HepG2 (cell line): ENCODE results near the gene MRPL10. TPM values are rescaled to one million over a fixed set of nuclear protein-coding genes. Genes with fewer than 3 reads are reported as not detected.

Source experiments
- FIP1L1 ChIP-seq: fragments of 200-400 bp; formaldehyde crosslinking; IDR thresholded peaks from 2 replicates; pipeline ENCODE4 v1.6.1; 2018; ENCODE audit warnings: low read depth, mild to moderate bottlenecking, low read length, moderate library complexity, borderline replicate concordance; ENCODE audit not compliant: insufficient read depth
- MEIS2 ChIP-seq: sonication (generic); formaldehyde crosslinking; IDR thresholded peaks from 2 replicates; pipeline ENCODE4 v1.9.0; 2021; ENCODE audit warnings: mild to moderate bottlenecking, missing genetic modification reagents
- NFKBIZ ChIP-seq: IDR thresholded peaks from 2 replicates; pipeline ENCODE4 v1.6.1; 2018; ENCODE audit warnings: missing genetic modification reagents, missing compliant biosample characterization
- SKI ChIP-seq: fragments of 450-650 bp; IDR thresholded peaks from one replicate; pipeline ENCODE4 v1.6.1; 2018; ENCODE audit warnings: mild to moderate bottlenecking; ENCODE audit not compliant: partially characterized antibody
- SMARCC2 ChIP-seq: fragments of 450-650 bp; IDR thresholded peaks from 2 replicates; pipeline ENCODE4 v1.6.1; 2017; ENCODE audit warnings: antibody characterized with exemption, mild to moderate bottlenecking
- ZFY ChIP-seq: sonication (generic); formaldehyde crosslinking; IDR thresholded peaks from 2 replicates; pipeline ENCODE4 v1.4.0; 2020; ENCODE audit warnings: missing genetic modification reagents
- ZMYM2 ChIP-seq: sonication (generic); formaldehyde crosslinking; IDR thresholded peaks from 2 replicates; pipeline ENCODE4 v1.8.0; 2022; ENCODE audit warnings: mild to moderate bottlenecking, missing genetic modification reagents
- ZNF496 ChIP-seq: sonication (generic); formaldehyde crosslinking; IDR thresholded peaks from 2 replicates; pipeline ENCODE4 v1.8.1; 2023; ENCODE audit warnings: mild to moderate bottlenecking, moderate library complexity, missing genetic modification reagents; ENCODE audit not compliant: insufficient replicate concordance
- ZNF552 ChIP-seq: sonication (generic); formaldehyde crosslinking; IDR thresholded peaks from 2 replicates; pipeline ENCODE4 v1.9.0; 2022; ENCODE audit warnings: missing genetic modification reagents, mild to moderate bottlenecking, borderline replicate concordance
- ZNF598 ChIP-seq: sonication (generic); formaldehyde crosslinking; IDR thresholded peaks from 2 replicates; pipeline ENCODE4 v1.5.1; 2020; ENCODE audit warnings: mild to moderate bottlenecking, missing genetic modification reagents, borderline replicate concordance
- ZNF644 ChIP-seq: IDR thresholded peaks from 2 replicates; pipeline ENCODE4 v1.6.1; 2016; ENCODE audit warnings: low read depth
- polyA plus RNA-seq, 8 experiments: library from polyadenylated mRNA; depleted of rRNA in 3 of 8; stranded (reverse) in 7 of 8; unstranded in 1 of 8; fragments of >200 nt; fragmentation: Illumina TruSeq in 4 of 8; extraction: Trizol in 4 of 8; gene quantifications; 2 replicates each; pipeline versions ENCODE4 v1.2.1 to v1.2.3, GENCODE V29; 2011 to 2016; ENCODE audit warnings: low read depth in 4 of 8, missing spikeins in 1 of 8, mixed read lengths in 1 of 8; ENCODE audit not compliant: insufficient read depth in 1 of 8
- total RNA-seq, 5 experiments: library from RNA; depleted of rRNA; stranded (reverse); fragments of >200 nt; fragmentation: Illumina TruSeq; extraction: Trizol; gene quantifications; 2 replicates each; pipeline ENCODE4 v1.2.3, GENCODE V29; 2016; ENCODE audit warnings: low read depth in 1 of 5
- TF ChIP-seq, protein P1 (sequence below): sonication (generic); formaldehyde crosslinking; conservative IDR thresholded peaks from 2 replicates; pipeline ENCODE4 v1.8.0; 2022; ENCODE audit warnings: missing genetic modification reagents
- TF ChIP-seq, protein P2 (sequence below): sonication (generic); formaldehyde crosslinking; IDR thresholded peaks from 2 replicates; pipeline ENCODE4 v1.4.0; 2020; ENCODE audit warnings: missing genetic modification reagents
- TF ChIP-seq, protein P3 (sequence below): sonication (generic); formaldehyde crosslinking; IDR thresholded peaks from one replicate; pipeline ENCODE4 v1.5.1; 2020; ENCODE audit warnings: mild to moderate bottlenecking, missing genetic modification reagents; ENCODE audit errors: not compliant biosample characterization
- TF ChIP-seq, protein P4 (sequence below): sonication (generic); formaldehyde crosslinking; IDR thresholded peaks from 2 replicates; pipeline ENCODE4 v1.5.0; 2020; ENCODE audit warnings: mild to moderate bottlenecking, missing genetic modification reagents, moderate library complexity

The MRPL10 gene
- total and polyA plus RNA-seq, 2 of the 13 experiments (the other 11 are each of a cell fraction or from before 2014, with no cell fraction given): 56.7 to 149 TPM

DNA sequence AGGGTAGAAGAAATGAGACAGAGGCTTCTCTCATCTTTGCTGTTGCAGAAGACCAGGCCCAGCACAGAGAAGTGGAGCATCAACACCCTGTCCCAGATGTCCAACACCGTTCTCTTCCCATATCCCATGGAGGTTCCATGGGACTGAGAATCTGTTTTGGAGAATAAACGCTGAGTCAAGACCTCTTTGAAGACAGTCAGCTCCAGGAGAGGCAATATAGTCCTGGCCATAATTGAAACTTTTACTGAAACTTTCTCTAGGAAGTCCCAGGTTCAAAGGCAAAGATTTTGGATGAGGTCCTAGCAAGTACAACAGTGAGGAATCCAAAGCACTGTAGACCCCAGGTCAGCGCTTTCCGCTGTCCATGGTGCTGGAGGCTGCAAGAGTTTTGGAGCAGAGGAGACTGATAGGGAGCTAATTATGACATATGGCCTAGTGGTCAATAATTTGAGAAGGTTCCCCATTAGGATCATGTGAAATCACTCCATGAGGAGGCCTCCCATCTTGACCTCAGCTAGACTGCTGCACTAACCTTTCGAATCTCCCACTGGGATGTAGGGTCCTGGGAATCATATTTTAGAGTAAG lies 45.7 kb downstream of the MRPL10 start (continued):
- TF ChIP-seq, protein P1, sequence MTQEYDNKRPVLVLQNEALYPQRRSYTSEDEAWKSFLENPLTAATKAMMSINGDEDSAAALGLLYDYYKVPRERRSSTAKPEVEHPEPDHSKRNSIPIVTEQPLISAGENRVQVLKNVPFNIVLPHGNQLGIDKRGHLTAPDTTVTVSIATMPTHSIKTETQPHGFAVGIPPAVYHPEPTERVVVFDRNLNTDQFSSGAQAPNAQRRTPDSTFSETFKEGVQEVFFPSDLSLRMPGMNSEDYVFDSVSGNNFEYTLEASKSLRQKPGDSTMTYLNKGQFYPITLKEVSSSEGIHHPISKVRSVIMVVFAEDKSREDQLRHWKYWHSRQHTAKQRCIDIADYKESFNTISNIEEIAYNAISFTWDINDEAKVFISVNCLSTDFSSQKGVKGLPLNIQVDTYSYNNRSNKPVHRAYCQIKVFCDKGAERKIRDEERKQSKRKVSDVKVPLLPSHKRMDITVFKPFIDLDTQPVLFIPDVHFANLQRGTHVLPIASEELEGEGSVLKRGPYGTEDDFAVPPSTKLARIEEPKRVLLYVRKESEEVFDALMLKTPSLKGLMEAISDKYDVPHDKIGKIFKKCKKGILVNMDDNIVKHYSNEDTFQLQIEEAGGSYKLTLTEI (CRISPR knock-in tag): no peak
- TF ChIP-seq, protein P2, sequence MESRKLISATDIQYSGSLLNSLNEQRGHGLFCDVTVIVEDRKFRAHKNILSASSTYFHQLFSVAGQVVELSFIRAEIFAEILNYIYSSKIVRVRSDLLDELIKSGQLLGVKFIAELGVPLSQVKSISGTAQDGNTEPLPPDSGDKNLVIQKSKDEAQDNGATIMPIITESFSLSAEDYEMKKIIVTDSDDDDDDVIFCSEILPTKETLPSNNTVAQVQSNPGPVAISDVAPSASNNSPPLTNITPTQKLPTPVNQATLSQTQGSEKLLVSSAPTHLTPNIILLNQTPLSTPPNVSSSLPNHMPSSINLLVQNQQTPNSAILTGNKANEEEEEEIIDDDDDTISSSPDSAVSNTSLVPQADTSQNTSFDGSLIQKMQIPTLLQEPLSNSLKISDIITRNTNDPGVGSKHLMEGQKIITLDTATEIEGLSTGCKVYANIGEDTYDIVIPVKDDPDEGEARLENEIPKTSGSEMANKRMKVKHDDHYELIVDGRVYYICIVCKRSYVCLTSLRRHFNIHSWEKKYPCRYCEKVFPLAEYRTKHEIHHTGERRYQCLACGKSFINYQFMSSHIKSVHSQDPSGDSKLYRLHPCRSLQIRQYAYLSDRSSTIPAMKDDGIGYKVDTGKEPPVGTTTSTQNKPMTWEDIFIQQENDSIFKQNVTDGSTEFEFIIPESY (CRISPR knock-in tag): no peak
- no peak for TF ChIP-seq ZNF496 (CRISPR knock-in tag)
- TF ChIP-seq ZNF598 (CRISPR knock-in tag): no peak
- TF ChIP-seq, protein P3, sequence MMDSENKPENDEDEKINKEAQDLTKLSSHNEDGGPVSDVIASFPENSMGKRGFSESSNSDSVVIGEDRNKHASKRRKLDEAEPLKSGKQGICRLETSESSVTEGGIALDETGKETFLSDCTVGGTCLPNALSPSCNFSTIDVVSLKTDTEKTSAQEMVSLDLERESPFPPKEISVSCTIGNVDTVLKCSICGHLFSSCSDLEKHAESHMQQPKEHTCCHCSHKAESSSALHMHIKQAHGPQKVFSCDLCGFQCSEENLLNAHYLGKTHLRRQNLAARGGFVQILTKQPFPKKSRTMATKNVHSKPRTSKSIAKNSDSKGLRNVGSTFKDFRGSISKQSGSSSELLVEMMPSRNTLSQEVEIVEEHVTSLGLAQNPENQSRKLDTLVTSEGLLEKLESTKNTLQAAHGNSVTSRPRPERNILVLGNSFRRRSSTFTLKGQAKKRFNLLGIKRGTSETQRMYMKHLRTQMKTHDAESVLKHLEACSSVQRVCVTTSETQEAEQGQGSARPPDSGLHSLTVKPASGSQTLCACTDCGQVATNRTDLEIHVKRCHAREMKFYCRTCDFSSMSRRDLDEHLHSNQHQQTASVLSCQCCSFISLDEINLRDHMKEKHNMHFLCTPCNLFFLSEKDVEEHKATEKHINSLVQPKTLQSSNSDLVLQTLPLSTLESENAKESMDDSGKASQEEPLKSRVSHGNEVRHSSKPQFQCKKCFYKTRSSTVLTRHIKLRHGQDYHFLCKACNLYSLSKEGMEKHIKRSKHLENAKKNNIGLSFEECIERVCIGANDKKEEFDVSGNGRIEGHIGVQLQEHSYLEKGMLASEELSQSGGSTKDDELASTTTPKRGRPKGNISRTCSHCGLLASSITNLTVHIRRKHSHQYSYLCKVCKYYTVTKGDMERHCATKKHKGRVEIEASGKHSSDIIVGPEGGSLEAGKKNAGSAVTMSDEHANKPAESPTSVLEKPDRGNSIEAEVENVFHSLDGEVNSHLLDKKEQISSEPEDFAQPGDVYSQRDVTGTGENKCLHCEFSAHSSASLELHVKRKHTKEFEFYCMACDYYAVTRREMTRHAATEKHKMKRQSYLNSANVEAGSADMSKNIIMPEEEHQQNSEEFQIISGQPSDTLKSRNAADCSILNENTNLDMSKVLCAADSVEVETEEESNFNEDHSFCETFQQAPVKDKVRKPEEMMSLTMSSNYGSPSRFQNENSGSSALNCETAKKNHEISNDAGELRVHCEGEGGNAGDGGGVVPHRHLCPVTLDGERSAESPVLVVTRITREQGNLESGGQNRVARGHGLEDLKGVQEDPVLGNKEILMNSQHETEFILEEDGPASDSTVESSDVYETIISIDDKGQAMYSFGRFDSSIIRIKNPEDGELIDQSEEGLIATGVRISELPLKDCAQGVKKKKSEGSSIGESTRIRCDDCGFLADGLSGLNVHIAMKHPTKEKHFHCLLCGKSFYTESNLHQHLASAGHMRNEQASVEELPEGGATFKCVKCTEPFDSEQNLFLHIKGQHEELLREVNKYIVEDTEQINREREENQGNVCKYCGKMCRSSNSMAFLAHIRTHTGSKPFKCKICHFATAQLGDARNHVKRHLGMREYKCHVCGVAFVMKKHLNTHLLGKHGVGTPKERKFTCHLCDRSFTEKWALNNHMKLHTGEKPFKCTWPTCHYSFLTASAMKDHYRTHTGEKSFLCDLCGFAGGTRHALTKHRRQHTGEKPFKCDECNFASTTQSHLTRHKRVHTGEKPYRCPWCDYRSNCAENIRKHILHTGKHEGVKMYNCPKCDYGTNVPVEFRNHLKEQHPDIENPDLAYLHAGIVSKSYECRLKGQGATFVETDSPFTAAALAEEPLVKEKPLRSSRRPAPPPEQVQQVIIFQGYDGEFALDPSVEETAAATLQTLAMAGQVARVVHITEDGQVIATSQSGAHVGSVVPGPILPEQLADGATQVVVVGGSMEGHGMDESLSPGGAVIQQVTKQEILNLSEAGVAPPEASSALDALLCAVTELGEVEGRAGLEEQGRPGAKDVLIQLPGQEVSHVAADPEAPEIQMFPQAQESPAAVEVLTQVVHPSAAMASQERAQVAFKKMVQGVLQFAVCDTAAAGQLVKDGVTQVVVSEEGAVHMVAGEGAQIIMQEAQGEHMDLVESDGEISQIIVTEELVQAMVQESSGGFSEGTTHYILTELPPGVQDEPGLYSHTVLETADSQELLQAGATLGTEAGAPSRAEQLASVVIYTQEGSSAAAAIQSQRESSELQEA: no peak
- TF ChIP-seq NFKBIZ: 0 out of 2 replicates have a peak, but pooled peaks have one; percentile 71
- 0 out of 2 replicates have a peak, but pooled peaks have one; percentile 72 for TF ChIP-seq ZNF644 (CRISPR knock-in tag)
- TF ChIP-seq, protein P4, sequence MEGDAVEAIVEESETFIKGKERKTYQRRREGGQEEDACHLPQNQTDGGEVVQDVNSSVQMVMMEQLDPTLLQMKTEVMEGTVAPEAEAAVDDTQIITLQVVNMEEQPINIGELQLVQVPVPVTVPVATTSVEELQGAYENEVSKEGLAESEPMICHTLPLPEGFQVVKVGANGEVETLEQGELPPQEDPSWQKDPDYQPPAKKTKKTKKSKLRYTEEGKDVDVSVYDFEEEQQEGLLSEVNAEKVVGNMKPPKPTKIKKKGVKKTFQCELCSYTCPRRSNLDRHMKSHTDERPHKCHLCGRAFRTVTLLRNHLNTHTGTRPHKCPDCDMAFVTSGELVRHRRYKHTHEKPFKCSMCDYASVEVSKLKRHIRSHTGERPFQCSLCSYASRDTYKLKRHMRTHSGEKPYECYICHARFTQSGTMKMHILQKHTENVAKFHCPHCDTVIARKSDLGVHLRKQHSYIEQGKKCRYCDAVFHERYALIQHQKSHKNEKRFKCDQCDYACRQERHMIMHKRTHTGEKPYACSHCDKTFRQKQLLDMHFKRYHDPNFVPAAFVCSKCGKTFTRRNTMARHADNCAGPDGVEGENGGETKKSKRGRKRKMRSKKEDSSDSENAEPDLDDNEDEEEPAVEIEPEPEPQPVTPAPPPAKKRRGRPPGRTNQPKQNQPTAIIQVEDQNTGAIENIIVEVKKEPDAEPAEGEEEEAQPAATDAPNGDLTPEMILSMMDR (CRISPR knock-in tag): no peak
- TF ChIP-seq SKI: no peak
- TF ChIP-seq ZNF552 (CRISPR knock-in tag): no peak
- TF ChIP-seq FIP1L1: no peak
- TF ChIP-seq ZFY (CRISPR knock-in tag): no peak
- TF ChIP-seq ZMYM2 (CRISPR knock-in tag): no peak
- TF ChIP-seq MEIS2: no peak
- no peak for TF ChIP-seq SMARCC2
